Gastroesophageal sphincter (tissue), 4 donors: Measurements from ENCODE around the gene FGF14. TPM values are rescaled to one million over a fixed set of nuclear protein-coding genes. Genes with fewer than 3 reads are reported as not detected.

ENCODE experiments used
- ATAC-seq: fragments of 150-250 bp; one replicate; pipeline ENCODE4 v1.9.1; 2016; ENCODE audit warnings: mild to moderate bottlenecking, moderate library complexity
- H3K27ac ChIP-seq, 4 donors: fragments of 200-600 bp; sonication (generic) in 3 of 4; 1 replicate in 3 of 4; 2 replicates in 1 of 4; pipeline ENCODE4 v1.5.1; 2016 to 2019
- H3K27me3 ChIP-seq: fragments of 200-600 bp; sonication (generic); one replicate; pipeline ENCODE4 v1.5.1; 2019
- H3K36me3 ChIP-seq, 2 donors: fragments of 200-600 bp; sonication (generic); one replicate each; pipeline ENCODE4 v1.5.1; 2019; ENCODE audit warnings: control low read depth in 1 of 2
- H3K4me1 ChIP-seq, 3 donors: fragments of 200-600 bp; sonication (generic); 1 replicate in 2 of 3; 2 replicates in 1 of 3; pipeline ENCODE4 v1.5.1; 2016 to 2019; ENCODE audit warnings: control low read depth in 2 of 3
- H3K4me3 ChIP-seq, 2 donors: fragments of 200-600 bp; sonication (generic); one replicate each; pipeline ENCODE4 v1.5.1; 2019; ENCODE audit warnings: mild to moderate bottlenecking in 1 of 2, moderate library complexity in 1 of 2
- H3K9me3 ChIP-seq, 3 donors: fragments of 200-600 bp; sonication (generic); one replicate each; pipeline ENCODE4 v1.5.1; 2017 to 2019; ENCODE audit warnings: control low read depth in 2 of 3
- EP300 ChIP-seq: sonication (generic); formaldehyde crosslinking; IDR thresholded peaks from one replicate; pipeline ENCODE4 v1.6.1; 2017; ENCODE audit warnings: antibody characterized with exemption, mild to moderate bottlenecking
- POLR2A ChIP-seq, 2 donors: fragments of 450-650 bp; IDR thresholded peaks; one replicate each; pipeline ENCODE4 v1.6.1; 2017; ENCODE audit warnings: antibody characterized with exemption in 2 of 2, mild to moderate bottlenecking in 2 of 2, moderate library complexity in 1 of 2
- POLR2AphosphoS5 ChIP-seq: sonication (generic); formaldehyde crosslinking; IDR thresholded peaks from one replicate; pipeline ENCODE4 v1.6.1; 2017; ENCODE audit warnings: antibody characterized with exemption
- WGBS, 2 donors: methylation state at CpG; one replicate each; pipeline ENCODE4 v1.1.5; 2018; ENCODE audit warnings: low coverage in 1 of 2; 5-methylcytosine and 5-hydroxymethylcytosine counted together
- small RNA-seq, 4 donors: library from RNA; depleted of rRNA; stranded (forward); fragments of <200 nt; gene quantifications; one replicate each; pipeline ENCODE3, GENCODE V24; 2016
- total RNA-seq, 4 donors: library from RNA; depleted of rRNA; stranded (reverse); fragments of >200 nt; gene quantifications; one replicate each; pipeline ENCODE4 v1.1.0, GENCODE V29; 2016
- TF ChIP-seq, protein P1 (sequence below), 4 experiments: fragments of 200-600 bp in 2 of 4; fragments of 450-650 bp in 2 of 4; sonication (generic) in 1 of 4; IDR thresholded peaks; one replicate each; pipeline ENCODE4 v1.5.1; 2017 to 2019; ENCODE audit warnings: antibody characterized with exemption in 4 of 4, mild to moderate bottlenecking in 2 of 4, moderate library complexity in 2 of 4

FGF14 gene
- total RNA-seq, 4 donors from 2014 or later, result 0.31 to 2.0 (median 0.95) TPM

GRCh38 chr13:101686003-101686402 lies 715.8 kb downstream of the FGF14 start:
- H3K9me3 ChIP-seq, result no peaks in the 10 kb centered on the region
- H3K4me3 ChIP-seq, result no peak overlapping the region
- no peaks in the 10 kb centered on the region for H3K36me3 ChIP-seq
- H3K27ac ChIP-seq, result no peak overlapping the region
- no peak for ATAC-seq
- TF ChIP-seq POLR2AphosphoS5, result no peak
- no peak for TF ChIP-seq EP300
- TF ChIP-seq, protein P1, sequence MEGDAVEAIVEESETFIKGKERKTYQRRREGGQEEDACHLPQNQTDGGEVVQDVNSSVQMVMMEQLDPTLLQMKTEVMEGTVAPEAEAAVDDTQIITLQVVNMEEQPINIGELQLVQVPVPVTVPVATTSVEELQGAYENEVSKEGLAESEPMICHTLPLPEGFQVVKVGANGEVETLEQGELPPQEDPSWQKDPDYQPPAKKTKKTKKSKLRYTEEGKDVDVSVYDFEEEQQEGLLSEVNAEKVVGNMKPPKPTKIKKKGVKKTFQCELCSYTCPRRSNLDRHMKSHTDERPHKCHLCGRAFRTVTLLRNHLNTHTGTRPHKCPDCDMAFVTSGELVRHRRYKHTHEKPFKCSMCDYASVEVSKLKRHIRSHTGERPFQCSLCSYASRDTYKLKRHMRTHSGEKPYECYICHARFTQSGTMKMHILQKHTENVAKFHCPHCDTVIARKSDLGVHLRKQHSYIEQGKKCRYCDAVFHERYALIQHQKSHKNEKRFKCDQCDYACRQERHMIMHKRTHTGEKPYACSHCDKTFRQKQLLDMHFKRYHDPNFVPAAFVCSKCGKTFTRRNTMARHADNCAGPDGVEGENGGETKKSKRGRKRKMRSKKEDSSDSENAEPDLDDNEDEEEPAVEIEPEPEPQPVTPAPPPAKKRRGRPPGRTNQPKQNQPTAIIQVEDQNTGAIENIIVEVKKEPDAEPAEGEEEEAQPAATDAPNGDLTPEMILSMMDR (IDR thresholded peaks at IDR 0.05), result no peak
- no peak for TF ChIP-seq POLR2A (IDR thresholded peaks at IDR 0.05)
- no peaks in the 10 kb centered on the region for H3K27me3 ChIP-seq
- H3K4me1 ChIP-seq, result peaks cover 0 to 1% (median 0%) of the 10 kb centered on the region in 3 donors
- 75% methylated on average over 2 of the region's 2 CpGs; no CpG with 5 or more reads in 1 of the 2 donors for WGBS, 2 donors

- no peak overlapping the region for H3K4me3 ChIP-seq
- H3K27me3 ChIP-seq, result no peaks in the 10 kb centered on the region
- no peak overlapping the region for H3K27ac ChIP-seq
- no peak for ATAC-seq
- H3K9me3 ChIP-seq, result no peaks in the 10 kb centered on the region
- no peak for TF ChIP-seq EP300
- no peak for TF ChIP-seq POLR2AphosphoS5
- no peaks in the 10 kb centered on the region for H3K4me1 ChIP-seq
- H3K36me3 ChIP-seq, result no peaks in the 10 kb centered on the region
Measured at GRCh38 chr13:101681834-101682233, 720.0 kb downstream of the FGF14 start.

DNA sequence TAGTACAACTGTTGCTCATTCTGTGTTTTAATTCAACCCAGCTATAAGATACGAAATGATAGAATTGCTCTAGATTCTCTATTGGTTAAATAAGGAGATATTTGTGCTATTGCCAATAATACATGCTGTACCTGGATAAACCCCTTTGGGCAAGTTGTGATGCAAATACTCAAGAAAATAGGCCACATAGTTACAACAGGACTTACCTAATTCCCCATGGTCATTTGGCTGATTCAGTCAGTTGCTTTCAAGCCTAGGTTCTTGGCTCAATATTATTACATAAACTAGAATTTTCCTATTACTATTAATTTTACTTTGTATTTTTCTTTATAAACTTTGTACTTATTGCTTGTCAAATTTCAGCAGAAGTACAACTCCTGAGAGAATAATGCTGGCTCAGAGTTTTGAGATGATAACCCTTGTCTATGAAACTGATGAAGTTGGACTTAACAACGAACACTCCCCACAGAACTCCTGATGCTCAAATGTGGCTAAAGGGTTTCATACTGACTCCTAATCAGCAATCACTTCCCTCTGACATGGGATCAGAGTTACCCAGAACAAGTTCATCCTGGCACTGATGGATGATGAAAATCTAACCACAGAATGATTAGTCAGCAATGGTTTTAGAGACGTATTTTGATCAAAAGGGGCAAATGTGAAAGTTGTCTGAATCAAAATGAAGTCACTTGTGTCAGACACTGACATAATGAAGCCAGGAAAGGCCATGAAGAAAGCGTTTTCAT lies 728.3 kb downstream of the FGF14 start:
- Histone ChIP-seq H3K4me3 (no peak overlapping the region), H3K9me3 (no peaks in the 10 kb centered on the region), H3K36me3 (no peaks in the 10 kb centered on the region), H3K27ac (no peak overlapping the region), H3K4me1 (no peaks in the 10 kb centered on the region), H3K27me3 (no peaks in the 10 kb centered on the region)
- peak; percentile 83 for ATAC-seq
- WGBS, 2 donors, result 51 to 60% methylated on average over 3 to 4 of the region's 4 CpGs
- TF ChIP-seq EP300, result no peak

- Histone ChIP-seq H3K36me3 (no peaks in the 10 kb centered on the region), H3K4me3 (no peak overlapping the region), H3K4me1 (no peaks in the 10 kb centered on the region), H3K27ac (no peak overlapping the region), H3K27me3 (no peaks in the 10 kb centered on the region), H3K9me3 (no peaks in the 10 kb centered on the region)
- WGBS, 2 donors, result 18 to 26% methylated on average over 4 of the region's 4 CpGs
- TF ChIP-seq EP300, result no peak
- TF ChIP-seq, protein P1 (IDR thresholded peaks at IDR 0.05), result no peak
- no peak for TF ChIP-seq POLR2A (IDR thresholded peaks at IDR 0.05)
- TF ChIP-seq POLR2AphosphoS5, result no peak
- no peak for ATAC-seq
Measured at GRCh38 chr13:101661839-101662238, 740.0 kb downstream of the FGF14 start.

Small RNA genes lying within 50 kb of the gene (small RNA-seq; reads per million reads assigned to genes)
- gene MIR2681, result 0 to 0.27 (median 0.09) reads per million in 4 donors
- gene MIR4705, result 0 reads per million in 4 donors
- gene RNU1-24P, result 0 reads per million in 4 donors
- 0 reads per million in 4 donors for gene RNY1P2
- gene RPL39P29, result 0 reads per million in 4 donors

Other genes with a start within 250 kb of the FGF14 start
- 10 to 100 TPM; 41.4 to 52.8 (median 42.2) TPM for gene TPP2, start 194.9 kb upstream of the FGF14 start, total RNA-seq